Parathyroid adenoma (tissue), 2 donors: ENCODE data around the gene AADACL2.

Experiments
- H2AFZ ChIP-seq: fragments of 300-600 bp; sonication (generic); one replicate; pipeline ENCODE4 v1.7.0; 2017; ENCODE audit warnings: antibody characterized with exemption, mild to moderate bottlenecking
- H3K27ac ChIP-seq: fragments of 300-600 bp; sonication (generic); one replicate; pipeline ENCODE4 v1.7.0; 2017
- H3K27me3 ChIP-seq: fragments of 300-600 bp; sonication (generic); one replicate; pipeline ENCODE4 v1.7.0; 2017; ENCODE audit warnings: low read length; ENCODE audit not compliant: control insufficient read depth, insufficient read depth
- H3K36me3 ChIP-seq: fragments of 300-600 bp; sonication (generic); one replicate; pipeline ENCODE4 v1.7.0; 2017; ENCODE audit warnings: low read length; ENCODE audit not compliant: control insufficient read depth, insufficient read depth
- H3K4me1 ChIP-seq: fragments of 300-600 bp; sonication (generic); one replicate; pipeline ENCODE4 v1.7.0; 2017; ENCODE audit warnings: control low read depth
- H3K4me2 ChIP-seq: fragments of 300-600 bp; sonication (generic); one replicate; pipeline ENCODE4 v1.7.0; 2017; ENCODE audit warnings: low read length
- H3K4me3 ChIP-seq: fragments of 300-600 bp; sonication (generic); one replicate; pipeline ENCODE4 v1.7.0; 2017; ENCODE audit warnings: low read depth, low read length
- H3K79me2 ChIP-seq: fragments of 300-600 bp; sonication (generic); one replicate; pipeline ENCODE4 v1.7.0; 2017; ENCODE audit warnings: control low read depth
- H3K9ac ChIP-seq: fragments of 300-600 bp; sonication (generic); one replicate; pipeline ENCODE4 v1.7.0; 2017; ENCODE audit warnings: mild to moderate bottlenecking
- H3K9me3 ChIP-seq: fragments of 300-600 bp; sonication (generic); one replicate; pipeline ENCODE4 v1.7.0; 2017; ENCODE audit warnings: low read length; ENCODE audit not compliant: control insufficient read depth
- CTCF ChIP-seq: fragments of 300-600 bp; sonication (generic); IDR thresholded peaks from one replicate; pipeline ENCODE4 v1.7.0; 2017; ENCODE audit warnings: antibody characterized with exemption, mild to moderate bottlenecking
- donor health status: primary hyperparathyroidism.

The AADACL2 gene

GRCh38 chr3:151766454-151766853 lies 32.7 kb downstream of the AADACL2 start:
- no peaks in the 10 kb centered on the region for H3K9me3 ChIP-seq
- H3K79me2 ChIP-seq = no peaks in the 10 kb centered on the region
- no peak overlapping the region for H3K4me3 ChIP-seq
- no peak overlapping the region for H2AFZ ChIP-seq
- no peaks in the 10 kb centered on the region for H3K4me1 ChIP-seq
- no peaks in the 10 kb centered on the region for H3K27me3 ChIP-seq
- H3K4me2 ChIP-seq = no peak overlapping the region
- no peak overlapping the region for H3K27ac ChIP-seq
- no peaks in the 10 kb centered on the region for H3K36me3 ChIP-seq
- H3K9ac ChIP-seq = no peak overlapping the region
- TF ChIP-seq CTCF = no peak

- no peak overlapping the region for H3K9ac ChIP-seq
- H3K36me3 ChIP-seq = no peaks in the 10 kb centered on the region
- no peak overlapping the region for H3K4me2 ChIP-seq
- no peaks in the 10 kb centered on the region for H3K4me1 ChIP-seq
- H3K79me2 ChIP-seq = no peaks in the 10 kb centered on the region
- no peaks in the 10 kb centered on the region for H3K9me3 ChIP-seq
- no peak for TF ChIP-seq CTCF
- H2AFZ ChIP-seq = no peak overlapping the region
- H3K27ac ChIP-seq = no peak overlapping the region
- no peak overlapping the region for H3K4me3 ChIP-seq
- no peaks in the 10 kb centered on the region for H3K27me3 ChIP-seq
Measured at GRCh38 chr3:151768393-151768930, 34.7 kb downstream of the AADACL2 start.

GRCh38 chr3:151769175-151769574 lies 35.4 kb downstream of the AADACL2 start:
- Histone ChIP-seq H2AFZ (no peak overlapping the region), H3K9me3 (no peaks in the 10 kb centered on the region), H3K27ac (no peak overlapping the region), H3K36me3 (no peaks in the 10 kb centered on the region), H3K4me1 (no peaks in the 10 kb centered on the region), H3K27me3 (no peaks in the 10 kb centered on the region), H3K4me3 (no peak overlapping the region), H3K79me2 (no peaks in the 10 kb centered on the region), H3K9ac (no peak overlapping the region), H3K4me2 (no peak overlapping the region)
- TF ChIP-seq CTCF = no peak

- Histone ChIP-seq H3K4me3 (no peak overlapping the region), H3K9me3 (no peaks in the 10 kb centered on the region), H3K36me3 (no peaks in the 10 kb centered on the region), H3K4me2 (no peak overlapping the region), H3K9ac (no peak overlapping the region), H3K79me2 (no peaks in the 10 kb centered on the region), H3K27me3 (no peaks in the 10 kb centered on the region), H3K27ac (peak overlapping the region; percentile 34), H2AFZ (no peak overlapping the region), H3K4me1 (no peaks in the 10 kb centered on the region)
- TF ChIP-seq CTCF = no peak
Measured at GRCh38 chr3:151770956-151771355, 37.2 kb downstream of the AADACL2 start.

- Histone ChIP-seq H3K4me2 (no peak overlapping the region), H3K36me3 (no peaks in the 10 kb centered on the region), H3K27ac (no peak overlapping the region), H2AFZ (no peak overlapping the region), H3K4me3 (no peak overlapping the region), H3K79me2 (no peaks in the 10 kb centered on the region), H3K4me1 (no peaks in the 10 kb centered on the region), H3K9me3 (no peaks in the 10 kb centered on the region), H3K9ac (no peak overlapping the region), H3K27me3 (no peaks in the 10 kb centered on the region)
- TF ChIP-seq CTCF = no peak
Measured at GRCh38 chr3:151772825-151773480, 39.2 kb downstream of the AADACL2 start.
